Bronchial epithelial cell (primary cell): ENCODE data around the gene ABHD17C. TPM values are rescaled to one million over a fixed set of nuclear protein-coding genes. Genes with fewer than 3 reads are reported as not detected.

ENCODE experiments used
- DNase-seq: peaks from one replicate; pipeline ENCODE4 v3.0.0-alpha.2; 2010; ENCODE audit warnings: low read depth
- FAIRE-seq: peaks from 2 replicates; lab custom pipeline; 2011; peaks lifted over from hg19 to GRCh38; lab: Jason Lieb, UNC
- H3K27me3 ChIP-seq: 2 replicates; pipeline ENCODE4 v1.5.1; 2011; ENCODE audit warnings: low read length; ENCODE audit not compliant: control insufficient read depth, insufficient read depth
- H3K36me3 ChIP-seq: 2 replicates; pipeline ENCODE4 v1.5.1; 2011; ENCODE audit warnings: low read length; ENCODE audit not compliant: control insufficient read depth, insufficient read depth
- H3K4me3 ChIP-seq: 2 replicates; pipeline ENCODE4 v1.5.1; 2011; ENCODE audit warnings: mild to moderate bottlenecking, low read depth, low read length, control low read depth
- CTCF ChIP-seq: IDR thresholded peaks from 2 replicates; pipeline ENCODE4 v1.5.1; 2011; ENCODE audit warnings: mild to moderate bottlenecking, moderate library complexity, low read length, control low read depth, inconsistent platforms; ENCODE audit not compliant: insufficient read depth, severe bottlenecking
- total RNA-seq: library from RNA; depleted of rRNA; stranded (reverse); fragments of >200 nt; gene quantifications from 2 replicates; pipeline ENCODE4 v1.2.1, GENCODE V29; 2014

Gene ABHD17C
- total RNA-seq, 1 donor from 2014 or later = 30.5 TPM

GRCh38 chr15:80698676-80699075 is 3.6 kb downstream of the ABHD17C start:
- FAIRE-seq (no peak), DNase-seq (no peak)
- TF ChIP-seq CTCF = no peak

GRCh38 chr15:80699981-80700380 is 4.9 kb downstream of the ABHD17C start:
- FAIRE-seq (peak; percentile 23), DNase-seq (peak; percentile 78)
- Histone ChIP-seq H3K4me3 (no peak overlapping the region), H3K27me3 (no peaks in the 10 kb centered on the region), H3K36me3 (peaks cover 10% of the 10 kb centered on the region)
- TF ChIP-seq CTCF = no peak

More at GRCh38 chr15:80698676-80699075, 3.6 kb downstream of the ABHD17C start:
- H3K4me3 ChIP-seq = no peak overlapping the region
- no peaks in the 10 kb centered on the region for H3K27me3 ChIP-seq
- H3K36me3 ChIP-seq = peaks cover 2% of the 10 kb centered on the region

- no peak for FAIRE-seq
Observed at GRCh38 chr15:80701676-80702311, 6.7 kb downstream of the ABHD17C start.

GRCh38 chr15:80703081-80703480 is 8.0 kb downstream of the ABHD17C start:
- Histone ChIP-seq H3K36me3 (peaks cover 10% of the 10 kb centered on the region), H3K27me3 (no peaks in the 10 kb centered on the region), H3K4me3 (no peak overlapping the region)
- no peak for TF ChIP-seq CTCF
- DNase-seq (no peak), FAIRE-seq (peak; percentile 94)

More at GRCh38 chr15:80701676-80702311, 6.7 kb downstream of the ABHD17C start:
- DNase-seq = no peak
- H3K27me3 ChIP-seq = no peaks in the 10 kb centered on the region
- peaks cover 10% of the 10 kb centered on the region for H3K36me3 ChIP-seq
- no peak for TF ChIP-seq CTCF
- H3K4me3 ChIP-seq = no peak overlapping the region

GRCh38 chr15:80703965-80704364 is 8.9 kb downstream of the ABHD17C start:
- FAIRE-seq (no peak), DNase-seq (no peak)
- Histone ChIP-seq H3K4me3 (no peak overlapping the region), H3K27me3 (no peaks in the 10 kb centered on the region), H3K36me3 (peaks cover 10% of the 10 kb centered on the region)
- TF ChIP-seq CTCF = no peak

- no peak for TF ChIP-seq CTCF
- no peaks in the 10 kb centered on the region for H3K27me3 ChIP-seq
- H3K4me3 ChIP-seq = no peak overlapping the region
- H3K36me3 ChIP-seq = peaks cover 10% of the 10 kb centered on the region
- FAIRE-seq (no peak), DNase-seq (no peak)
Observed at GRCh38 chr15:80706161-80706560, 11.1 kb downstream of the ABHD17C start.
